Measurements from ENCODE around the gene PGAM5.
A peak's percentile ranks its signal among the peaks of the same experiment; 100 is the strongest.

PGAM5 gene

DNA sequence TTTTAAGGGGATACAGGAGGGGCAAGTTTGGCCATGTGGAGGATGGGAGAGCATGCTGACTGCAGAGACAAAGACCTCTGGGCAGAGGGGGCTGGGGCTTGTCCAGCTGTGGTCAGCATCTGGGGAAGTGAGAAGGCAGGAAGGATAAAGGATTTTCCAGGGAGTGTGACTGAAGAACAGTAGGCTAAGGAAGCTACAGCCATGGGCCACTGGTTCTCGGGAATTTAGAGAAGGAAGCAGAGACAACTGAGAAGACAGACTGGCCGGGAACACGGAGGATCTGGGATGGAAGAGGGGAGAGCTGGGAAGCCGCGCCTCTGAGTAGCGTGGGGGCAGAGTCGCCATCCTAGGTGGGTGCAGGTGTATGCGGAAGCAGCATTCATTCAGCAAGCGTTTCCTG, 7.0 kb upstream of the PGAM5 start:
- H3K4me3 ChIP-seq (ENCODE audit: low read length) = no peak overlapping the region
- TF ChIP-seq ZNF274 (IDR thresholded peaks at IDR 0.05; ENCODE audit: low read depth, low read length) = no peak

- no peak for TF ChIP-seq ZNF274 (IDR thresholded peaks at IDR 0.05; ENCODE audit: low read depth, low read length)
Observed at GRCh38 chr12:132707241-132707640, 3.4 kb upstream of the PGAM5 start.

DNA sequence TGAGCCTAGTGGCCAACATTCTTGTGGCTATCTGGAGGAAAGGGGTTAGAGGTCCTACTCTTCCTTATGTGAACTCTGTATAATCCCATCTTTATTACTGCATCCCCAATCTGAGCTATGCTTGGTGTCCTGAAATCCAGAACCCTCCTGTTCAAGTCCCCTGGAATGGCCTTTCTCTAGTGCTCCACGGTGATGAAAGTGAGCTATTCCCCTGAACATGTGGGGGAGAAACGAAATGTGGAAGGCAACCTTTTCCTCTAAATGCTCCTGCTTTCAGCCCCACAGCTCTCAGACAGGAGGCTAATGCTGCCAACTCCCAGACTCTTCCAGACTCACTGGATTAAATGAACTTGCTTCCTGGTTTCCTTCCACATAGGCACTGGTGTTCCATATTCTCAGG, 2.5 kb upstream of the PGAM5 start:
- TF ChIP-seq ZNF274 (IDR thresholded peaks at IDR 0.05; ENCODE audit: low read depth, low read length) = no peak
- H3K4me3 ChIP-seq (ENCODE audit: low read length) = no peak overlapping the region

More at GRCh38 chr12:132707241-132707640, 3.4 kb upstream of the PGAM5 start:
- H3K4me3 ChIP-seq (ENCODE audit: low read length) = no peak overlapping the region

DNA sequence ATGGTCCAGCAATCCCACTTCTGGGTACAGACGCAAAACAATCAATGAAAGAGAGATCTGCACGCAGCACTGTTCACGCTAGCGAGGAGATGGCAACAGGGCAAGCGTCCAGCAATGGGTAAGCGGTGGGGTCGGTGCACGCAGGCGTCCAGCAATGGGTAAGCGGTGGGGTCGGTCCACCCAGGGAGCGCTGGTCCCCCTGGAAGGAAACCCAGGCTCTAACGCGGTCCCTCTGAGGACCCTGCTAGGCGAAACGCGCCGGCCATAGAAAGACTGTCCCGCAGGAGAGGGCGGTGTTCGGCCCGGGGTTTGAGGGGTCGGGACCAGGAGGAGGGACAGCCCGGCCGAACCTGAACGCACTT, 618 bp upstream of the PGAM5 start:
- peak overlapping the region; percentile 98 for H3K4me3 ChIP-seq (ENCODE audit: low read length)
- no peak for TF ChIP-seq ZNF274 (IDR thresholded peaks at IDR 0.05; ENCODE audit: low read depth, low read length)

GRCh38 chr12:132711080-132711843, 620 bp downstream of the PGAM5 start:
- no peak for TF ChIP-seq ZNF274 (IDR thresholded peaks at IDR 0.05; ENCODE audit: low read depth, low read length)

GRCh38 chr12:132713123-132713522, 2.5 kb downstream of the PGAM5 start:
- no peak for TF ChIP-seq ZNF274 (IDR thresholded peaks at IDR 0.05; ENCODE audit: low read depth, low read length)

More at GRCh38 chr12:132711080-132711843, 620 bp downstream of the PGAM5 start:
- peak overlapping the region; percentile 98 for H3K4me3 ChIP-seq (ENCODE audit: low read length)

GRCh38 chr12:132715874-132716273, 5.2 kb downstream of the PGAM5 start:
- H3K4me3 ChIP-seq (ENCODE audit: low read length) = no peak overlapping the region
- TF ChIP-seq ZNF274 (IDR thresholded peaks at IDR 0.05; ENCODE audit: low read depth, low read length) = no peak

More at GRCh38 chr12:132713123-132713522, 2.5 kb downstream of the PGAM5 start:
- no peak overlapping the region for H3K4me3 ChIP-seq (ENCODE audit: low read length)

- TF ChIP-seq ZNF274 (IDR thresholded peaks at IDR 0.05; ENCODE audit: low read depth, low read length) = no peak
- H3K4me3 ChIP-seq (ENCODE audit: low read length) = no peak overlapping the region
Observed at GRCh38 chr12:132716356-132716755, 5.7 kb downstream of the PGAM5 start.

DNA sequence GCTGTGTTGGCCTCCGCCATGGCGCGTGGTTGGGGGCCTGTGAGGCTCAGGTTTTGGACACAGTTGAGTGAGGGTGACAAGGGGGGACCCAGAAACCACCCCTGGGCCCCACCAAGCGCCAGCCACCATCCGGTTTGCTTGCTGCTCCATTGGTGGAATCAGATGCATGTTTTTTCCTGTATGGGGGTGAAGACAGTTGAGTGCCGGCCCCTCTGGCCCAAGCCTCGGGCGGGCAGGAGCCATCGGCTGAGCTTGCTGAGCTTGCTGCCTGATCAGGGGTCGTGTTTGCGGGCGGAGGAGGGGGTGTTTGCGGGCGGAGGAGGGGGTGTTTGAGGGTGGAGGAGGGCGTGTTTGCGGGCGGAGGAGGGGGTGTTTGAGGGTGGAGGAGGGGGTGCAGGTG, 6.4 kb downstream of the PGAM5 start:
- no peak for TF ChIP-seq ZNF274 (IDR thresholded peaks at IDR 0.05; ENCODE audit: low read depth, low read length)

GRCh38 chr12:132717531-132718387, 7.1 kb downstream of the PGAM5 start:
- no peak for TF ChIP-seq ZNF274 (IDR thresholded peaks at IDR 0.05; ENCODE audit: low read depth, low read length)
- H3K4me3 ChIP-seq (ENCODE audit: low read length) = no peak overlapping the region

More for the DNA sequence above, 6.4 kb downstream of the PGAM5 start:
- H3K4me3 ChIP-seq (ENCODE audit: low read length) = no peak overlapping the region

GRCh38 chr12:132718644-132719043, 8.0 kb downstream of the PGAM5 start:
- TF ChIP-seq ZNF274 (IDR thresholded peaks at IDR 0.05; ENCODE audit: low read depth, low read length) = no peak
- no peak overlapping the region for H3K4me3 ChIP-seq (ENCODE audit: low read length)

GRCh38 chr12:132719141-132719953, 8.7 kb downstream of the PGAM5 start:
- H3K4me3 ChIP-seq (ENCODE audit: low read length) = no peak overlapping the region
- no peak for TF ChIP-seq ZNF274 (IDR thresholded peaks at IDR 0.05; ENCODE audit: low read depth, low read length)

DNA sequence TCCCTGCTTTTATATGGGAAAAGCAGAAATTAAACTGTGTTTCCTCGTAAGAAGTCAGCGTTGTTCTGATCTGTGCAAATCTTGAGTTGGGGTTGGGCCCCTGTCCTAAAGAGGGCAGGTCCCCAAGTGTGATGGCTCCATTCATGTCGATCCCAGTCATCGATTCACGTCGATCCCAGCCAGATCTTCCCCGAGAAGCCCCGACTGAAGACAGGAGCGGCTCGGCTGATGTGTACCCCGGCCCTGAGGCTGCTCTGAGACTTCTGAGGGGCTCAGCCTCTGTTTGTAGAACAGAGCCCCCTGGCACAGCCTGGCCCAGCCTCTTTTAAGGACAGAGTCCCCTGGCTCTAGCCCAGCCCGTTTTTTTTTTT, 9.3 kb downstream of the PGAM5 start:
- H3K4me3 ChIP-seq (ENCODE audit: low read length) = no peak overlapping the region
- TF ChIP-seq ZNF274 (IDR thresholded peaks at IDR 0.05; ENCODE audit: low read depth, low read length) = no peak

Measured in GM08714 (cell line).